GM19324 (cell line): Measurements from ENCODE around the gene RSU1.
A peak's percentile ranks its signal among the peaks of the same experiment; 100 is the strongest.
"Not testable (repeated sequence)": the region's sequence is repeated elsewhere in the genome, so short reads cannot be mapped to it uniquely, and the experiment has no call there.

Experiments
- ATAC-seq: cut with Tn5 transposase; IDR thresholded peaks from one replicate; pipeline ENCODE4 v1.9.1; 2021; ENCODE audit warnings: mild to moderate bottlenecking, moderate library complexity; ENCODE audit not compliant: unreplicated experiment, low FRiP score

The RSU1 gene

DNA sequence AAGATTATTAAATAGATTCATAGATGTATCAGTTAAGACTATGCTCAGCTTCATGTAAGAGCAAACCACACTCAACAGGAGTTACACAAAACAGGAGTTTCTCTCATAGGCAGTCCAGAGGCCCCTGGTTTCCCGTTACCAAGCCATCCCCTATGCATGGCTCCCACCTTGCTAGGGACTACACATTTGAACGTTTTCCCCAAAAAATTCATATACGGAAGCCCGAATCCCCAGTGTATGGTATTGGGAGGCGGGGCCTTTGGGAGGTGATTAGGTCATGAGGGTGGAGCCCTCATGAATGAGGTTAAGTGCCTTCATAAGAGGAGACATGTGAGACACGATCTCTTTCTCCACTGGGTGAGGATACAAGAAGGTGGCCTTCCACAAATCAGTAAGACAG lies 29.1 kb downstream of the RSU1 start:
- no peak for ATAC-seq

- no peak for ATAC-seq
These were observed 29.8 kb downstream of the RSU1 start for GRCh38 chr10:16787361-16787791.

- no peak for ATAC-seq
These were observed 36.8 kb downstream of the RSU1 start for GRCh38 chr10:16780338-16780880.

DNA sequence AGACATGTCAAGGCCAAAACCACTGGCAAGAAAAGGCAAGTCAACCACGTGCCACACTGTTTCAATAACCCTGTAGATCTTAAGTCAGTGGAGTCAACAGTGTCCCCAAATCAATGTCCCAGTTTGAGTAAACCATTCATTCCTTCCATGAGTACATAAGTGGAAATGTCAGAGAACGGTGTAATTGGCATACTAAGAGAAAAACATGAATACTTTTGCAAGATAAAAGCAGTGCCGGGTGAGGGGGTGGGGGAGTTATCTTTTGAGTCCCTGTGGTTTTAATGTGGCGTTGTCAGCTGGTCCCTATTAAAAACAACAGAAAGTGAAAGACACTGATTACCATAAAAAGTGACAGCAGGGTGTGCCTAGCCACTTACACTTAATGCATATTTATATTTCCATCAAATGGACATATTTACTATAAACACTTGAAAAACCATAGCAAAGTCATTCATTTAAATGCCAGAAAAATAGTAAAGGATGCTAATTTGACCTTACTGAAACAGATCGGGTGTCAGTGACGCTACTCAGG lies 37.8 kb downstream of the RSU1 start:
- peak; percentile 57 for ATAC-seq

- no peak for ATAC-seq
These were observed 39.5 kb downstream of the RSU1 start for GRCh38 chr10:16777473-16778370.

GRCh38 chr10:16776896-16777295 lies 40.3 kb downstream of the RSU1 start:
- no peak for ATAC-seq

DNA sequence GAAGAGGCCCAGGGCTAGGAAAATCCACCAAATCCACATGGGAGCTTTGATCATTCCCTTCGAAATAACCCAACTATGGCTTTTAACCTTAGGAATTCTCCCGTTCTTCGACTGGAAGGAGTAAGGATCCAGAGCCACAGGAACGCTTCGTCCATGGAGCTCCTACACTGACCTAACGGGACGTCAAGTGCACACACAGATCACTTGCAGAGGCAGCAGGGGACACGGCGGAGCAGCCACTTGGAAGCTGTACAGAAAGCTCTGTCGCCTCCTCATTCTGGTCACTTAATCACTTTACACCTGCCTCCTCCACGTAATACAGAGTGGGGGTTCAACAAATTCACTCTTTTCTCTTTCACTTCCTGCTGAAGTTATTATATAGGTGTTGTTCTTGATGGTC lies 43.9 kb downstream of the RSU1 start:
- ATAC-seq, result no peak

GRCh38 chr10:16770670-16771069 lies 46.6 kb downstream of the RSU1 start:
- ATAC-seq, result no peak

DNA sequence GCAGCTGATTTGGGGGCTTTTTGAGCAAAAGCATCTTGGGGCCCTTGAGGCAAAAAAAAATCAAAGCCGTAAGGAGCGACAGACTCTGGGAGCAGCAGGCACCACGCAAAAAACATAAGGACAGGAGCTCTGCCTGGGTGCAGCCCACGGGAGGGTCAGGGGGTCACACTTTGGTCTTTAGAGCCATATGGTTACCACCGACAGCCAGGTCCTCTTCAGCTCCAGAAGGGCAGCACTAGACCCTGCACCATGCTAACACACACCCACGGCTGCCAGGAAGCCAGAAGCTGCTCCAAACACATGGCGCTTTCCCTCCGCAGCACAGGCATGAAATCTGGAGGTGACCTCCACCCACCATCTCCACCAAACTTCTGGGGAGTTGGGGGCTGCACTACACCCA lies 47.1 kb downstream of the RSU1 start:
- no peak for ATAC-seq

- ATAC-seq, result no peak
These were observed 47.9 kb downstream of the RSU1 start for GRCh38 chr10:16769331-16769730.

GRCh38 chr10:16768702-16769101 lies 48.5 kb downstream of the RSU1 start:
- no peak for ATAC-seq

GRCh38 chr10:16765509-16766375 lies 51.5 kb downstream of the RSU1 start:
- ATAC-seq, result no peak

DNA sequence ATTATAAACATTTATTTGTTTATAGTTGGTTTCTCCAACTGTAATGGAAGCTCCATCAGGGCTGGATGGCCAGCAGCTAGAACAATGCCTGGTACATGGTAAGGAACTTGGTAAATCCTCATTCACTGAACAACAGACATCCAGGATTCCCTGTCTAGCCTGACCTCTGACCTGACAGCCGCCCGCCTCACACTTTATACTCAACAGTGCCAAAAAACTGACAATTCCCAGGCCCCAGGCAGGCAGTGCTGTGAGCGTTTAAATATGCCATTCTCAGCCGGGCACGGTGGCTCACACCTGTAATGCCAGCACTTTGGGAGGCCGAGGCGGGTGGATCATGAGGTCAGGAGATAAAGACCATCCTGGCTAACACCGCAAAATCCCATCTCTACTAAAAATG lies 55.9 kb downstream of the RSU1 start:
- no peak for ATAC-seq

DNA sequence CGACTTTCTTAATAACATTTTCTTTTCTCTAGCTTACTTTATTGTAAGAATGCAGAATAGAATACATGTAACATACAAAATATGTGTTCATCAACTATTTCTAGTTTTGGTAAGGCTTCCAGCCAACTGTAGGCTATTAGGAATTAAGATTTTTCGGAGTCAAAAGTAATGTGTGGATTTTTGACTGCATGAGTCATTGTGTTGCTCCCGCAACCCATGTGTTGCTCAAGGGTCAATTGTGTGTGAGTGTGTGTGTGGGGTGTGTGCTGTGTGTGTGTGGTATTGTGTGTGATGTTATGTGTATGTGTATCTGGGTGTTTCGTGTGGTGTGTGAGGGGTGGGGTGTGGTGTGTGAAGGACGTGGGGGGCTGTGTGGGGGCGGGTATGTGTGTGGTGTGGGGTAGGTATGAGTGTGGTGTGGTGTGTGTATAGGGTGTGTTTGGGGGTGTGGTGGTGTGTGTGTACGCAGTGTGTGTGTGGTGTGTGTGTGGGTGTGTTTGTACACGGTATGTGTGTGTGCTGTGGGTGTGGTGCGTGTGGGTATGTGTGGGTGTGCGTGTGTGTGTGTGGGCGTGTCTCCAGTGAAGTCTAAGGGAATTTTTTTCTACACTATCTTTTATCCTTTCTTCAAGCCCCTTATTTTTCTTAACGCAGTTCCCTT lies 60.5 kb downstream of the RSU1 start:
- no peak for ATAC-seq

DNA sequence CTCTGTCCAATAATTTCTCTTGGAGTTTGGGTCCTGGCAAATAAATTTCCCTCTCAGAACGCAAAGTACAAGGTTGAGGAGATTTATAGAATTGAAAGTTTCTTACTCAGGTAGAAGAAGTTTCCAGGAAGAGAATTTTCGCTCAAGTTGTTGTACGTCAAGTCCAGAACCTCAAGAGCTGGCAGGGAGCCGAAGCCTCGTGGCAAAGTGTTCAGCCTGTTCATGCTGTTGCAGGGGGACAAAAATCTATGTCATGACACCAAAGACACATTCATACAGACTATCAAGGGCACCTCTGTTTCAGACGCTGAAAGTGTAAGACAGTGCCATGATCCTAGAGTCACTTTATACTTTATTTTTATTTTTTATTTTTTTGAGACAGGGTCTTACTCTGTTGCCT lies 62.5 kb downstream of the RSU1 start:
- no peak for ATAC-seq

- not testable (repeated sequence) for ATAC-seq
These were observed 64.4 kb downstream of the RSU1 start for GRCh38 chr10:16752849-16753248.

DNA sequence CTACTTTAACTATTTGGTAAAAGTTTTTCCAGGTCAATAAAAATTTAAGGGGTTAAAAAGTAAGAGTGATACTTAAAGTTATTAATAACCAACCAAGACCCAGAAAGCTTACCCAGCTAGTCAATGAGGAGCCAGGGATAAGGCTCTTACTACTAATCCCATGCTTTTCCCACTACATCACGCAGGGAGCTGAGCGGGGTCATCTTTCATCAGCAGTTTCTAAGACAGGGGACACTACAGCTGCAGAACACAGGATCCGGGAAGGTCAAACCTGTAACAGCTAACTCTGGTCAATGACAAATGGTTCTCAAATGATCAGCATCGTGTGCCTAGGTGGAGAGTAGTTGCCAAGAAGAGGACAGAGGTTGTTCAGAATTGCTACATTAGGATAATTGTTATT lies 65.1 kb downstream of the RSU1 start:
- no peak for ATAC-seq

DNA sequence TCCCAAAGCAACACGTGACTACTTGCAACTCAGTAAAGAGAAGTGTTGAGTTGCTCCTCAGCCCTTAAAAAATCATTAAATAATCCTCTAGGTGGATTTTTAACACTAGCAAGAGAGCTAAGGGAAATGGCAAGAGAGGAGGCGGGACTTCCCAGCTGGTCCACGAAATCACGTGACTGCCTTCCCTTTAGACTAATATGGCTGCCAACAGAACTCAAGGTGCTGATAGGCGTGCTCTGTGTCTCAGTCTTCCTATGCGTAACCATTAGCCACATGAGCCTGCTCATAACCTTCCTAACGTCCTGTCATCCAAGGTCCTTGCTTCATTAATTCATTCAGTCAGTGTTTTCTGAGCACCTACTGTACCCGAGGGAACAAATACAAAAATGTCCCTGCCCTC lies 66.0 kb downstream of the RSU1 start:
- ATAC-seq, result no peak

GRCh38 chr10:16750461-16750860 lies 66.8 kb downstream of the RSU1 start:
- ATAC-seq, result no peak

DNA sequence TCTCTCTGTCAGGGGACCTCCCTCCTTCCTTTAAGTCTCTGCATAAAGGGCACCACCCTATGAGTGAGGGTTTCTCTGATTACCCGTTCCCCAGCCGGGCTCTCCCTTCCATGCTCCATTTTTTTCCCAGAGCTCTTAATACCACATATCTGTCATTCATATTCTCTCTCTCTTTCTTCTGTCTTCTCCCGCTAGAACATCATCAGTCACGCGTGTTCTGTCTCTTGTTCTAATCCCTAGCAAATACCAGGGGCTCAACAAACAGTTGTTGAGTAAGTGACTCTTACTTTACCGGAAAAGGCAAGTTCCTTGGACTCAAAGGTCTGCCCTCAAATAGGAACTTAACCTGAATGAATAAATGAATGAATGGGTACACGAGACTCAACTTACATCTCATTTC lies 68.5 kb downstream of the RSU1 start:
- no peak for ATAC-seq
